SK-N-SH (cell line): Measurements from ENCODE around the gene CCL28. TPM values are rescaled to one million over a fixed set of nuclear protein-coding genes. Genes with fewer than 3 reads are reported as not detected.

Experiments
- CTCF ChIA-PET: fragments of 300-600, 350-600 bp; formaldehyde crosslinking; extraction: SDS; loops from one replicate; lab custom pipeline; 2021; lab: Yijun Ruan, JAX
- POLR2A ChIA-PET: fragments of 350-600 bp; sonication (Branson Sonifier 250); formaldehyde crosslinking; extraction: SDS; loops from one replicate; lab custom pipeline; 2020; ENCODE audit warnings: antibody characterized with exemption, inconsistent platforms; lab: Yijun Ruan, JAX
- DNase-seq: peaks from one replicate; pipeline ENCODE4 v3.0.0; 2012
- H2AFZ ChIP-seq: fragments of 200-600 bp; sonication (generic); 2 replicates; pipeline ENCODE4 v1.8.1; 2016; ENCODE audit warnings: antibody characterized with exemption, mild to moderate bottlenecking, low read depth
- H3F3A ChIP-seq: fragments of 200-600 bp; sonication (generic); replicated peaks from 2 replicates; pipeline ENCODE3; 2016; ENCODE audit warnings: antibody characterized with exemption, mild to moderate bottlenecking; ENCODE audit not compliant: insufficient read depth
- H3K27ac ChIP-seq, 2 experiments: fragments of 200-500 bp in 1 of 2; fragments of 200-600 bp in 1 of 2; sonication (Bioruptor generic) in 1 of 2; sonication (generic), shearing (Covaris generic) in 1 of 2; 2 replicates each; pipeline versions ENCODE4 v1.5.1 to v1.6.1; 2014 to 2016; ENCODE audit warnings: low read depth in 2 of 2, inconsistent platforms in 1 of 2, low read length in 1 of 2, mild to moderate bottlenecking in 1 of 2, mixed read lengths in 1 of 2
- H3K27me3 ChIP-seq: fragments of 200-600 bp; sonication (generic), shearing (Covaris generic); 2 replicates; pipeline ENCODE4 v1.6.1; 2016; ENCODE audit warnings: mixed run types; ENCODE audit not compliant: insufficient read depth
- H3K36me3 ChIP-seq, 2 experiments: fragments of 200-500 bp in 1 of 2; fragments of 200-600 bp in 1 of 2; sonication (Bioruptor generic) in 1 of 2; sonication (generic) in 1 of 2; replicated peaks in 1 of 2; 2 replicates each; pipeline versions ENCODE3 to v1.5.1; 2014 to 2016; ENCODE audit warnings: low read length in 1 of 2, mild to moderate bottlenecking in 1 of 2; ENCODE audit not compliant: insufficient read depth in 2 of 2, control insufficient read depth in 1 of 2
- H3K4me1 ChIP-seq, 2 experiments: fragments of 200-500 bp in 1 of 2; fragments of 200-600 bp in 1 of 2; sonication (Bioruptor generic) in 1 of 2; sonication (generic), shearing (Covaris generic) in 1 of 2; 2 replicates each; pipeline versions ENCODE4 v1.5.1 to v1.6.1; 2014 to 2016; ENCODE audit warnings: low read depth in 1 of 2, low read length in 1 of 2, mixed run types in 1 of 2; ENCODE audit not compliant: insufficient read depth in 2 of 2, control insufficient read depth in 1 of 2
- H3K4me2 ChIP-seq: fragments of 200-600 bp; sonication (generic), shearing (Covaris generic); 2 replicates; pipeline ENCODE4 v1.6.1; 2017; ENCODE audit warnings: mixed run types
- H3K4me3 ChIP-seq, 2 experiments: fragments of 200-500 bp in 1 of 2; fragments of 200-600 bp in 1 of 2; sonication (Bioruptor generic) in 1 of 2; sonication (generic), shearing (Covaris generic) in 1 of 2; 2 replicates each; pipeline versions ENCODE4 v1.5.1 to v1.8.1; 2014 to 2016; ENCODE audit warnings: low read depth in 2 of 2, inconsistent platforms in 1 of 2, low read length in 1 of 2, mild to moderate bottlenecking in 1 of 2, mixed read lengths in 1 of 2, moderate library complexity in 1 of 2
- H3K79me2 ChIP-seq: fragments of 200-600 bp; sonication (generic); 2 replicates; pipeline ENCODE4 v1.8.1; 2017; ENCODE audit warnings: mild to moderate bottlenecking; ENCODE audit not compliant: insufficient read depth
- H3K9ac ChIP-seq: fragments of 200-600 bp; sonication (generic); 2 replicates; pipeline ENCODE4 v1.6.1; 2017; ENCODE audit warnings: mixed run types
- H3K9me2 ChIP-seq: fragments of 200-600 bp; sonication (generic); 2 replicates; pipeline ENCODE4 v1.6.1; 2017; ENCODE audit warnings: mixed run types
- H3K9me3 ChIP-seq: fragments of 200-600 bp; sonication (generic); 2 replicates; pipeline ENCODE4 v1.6.1; 2017; ENCODE audit warnings: mixed run types, mild to moderate bottlenecking, moderate library complexity
- H4K20me1 ChIP-seq: fragments of 200-600 bp; sonication (generic); 2 replicates; pipeline ENCODE4 v1.6.1; 2017; ENCODE audit warnings: mild to moderate bottlenecking, mixed run types; ENCODE audit not compliant: insufficient read depth
- EP300 ChIP-seq, 2 experiments: IDR thresholded peaks; 2 replicates each; pipeline versions ENCODE4 v1.4.0 to v1.6.1; 2012; ENCODE audit warnings: borderline replicate concordance in 1 of 2, low read depth in 1 of 2, low read length in 1 of 2
- FOXJ3 ChIP-seq: sonication (generic); formaldehyde crosslinking; IDR thresholded peaks from 2 replicates; pipeline ENCODE4 v1.5.1; 2020; ENCODE audit warnings: mild to moderate bottlenecking, missing genetic modification reagents
- FOXM1 ChIP-seq: IDR thresholded peaks from 2 replicates; pipeline ENCODE4 v1.4.0; 2012; ENCODE audit warnings: low read depth, mild to moderate bottlenecking
- MEF2A ChIP-seq: IDR thresholded peaks from 2 replicates; pipeline ENCODE4 v1.4.0; 2012; ENCODE audit warnings: low read depth, borderline replicate concordance
- MXI1 ChIP-seq: IDR thresholded peaks from 2 replicates; pipeline ENCODE4 v1.6.1; 2012; ENCODE audit warnings: mild to moderate bottlenecking, low read depth, low read length, improper control_type of control experiment
- NRF1 ChIP-seq: IDR thresholded peaks from 2 replicates; pipeline ENCODE4 v1.6.1; 2012; ENCODE audit warnings: low read depth, mild to moderate bottlenecking, low read length
- PBX3 ChIP-seq: IDR thresholded peaks from 2 replicates; pipeline ENCODE4; 2012
- RAD21 ChIP-seq: IDR thresholded peaks from 2 replicates; pipeline ENCODE4 v1.6.1; 2012; ENCODE audit warnings: mild to moderate bottlenecking, low read length
- RCOR1 ChIP-seq: fragments of 150-350 bp; IDR thresholded peaks from 2 replicates; pipeline ENCODE4 v1.6.1; 2017; ENCODE audit warnings: antibody characterized with exemption, low read length
- REST ChIP-seq: IDR thresholded peaks from 2 replicates; pipeline ENCODE4 v1.6.1; 2012; ENCODE audit warnings: mild to moderate bottlenecking, low read depth, low read length, moderate library complexity
- RFX5 ChIP-seq: IDR thresholded peaks from 2 replicates; pipeline ENCODE4 v1.6.1; 2012; ENCODE audit warnings: mild to moderate bottlenecking, improper control_type of control experiment, low read length
- SIN3A ChIP-seq: IDR thresholded peaks from 2 replicates; pipeline ENCODE4 v1.6.1; 2012; ENCODE audit warnings: low read depth, mild to moderate bottlenecking, low read length, moderate library complexity, borderline replicate concordance
- SMC3 ChIP-seq: IDR thresholded peaks from 2 replicates; pipeline ENCODE4 v1.6.1; 2012; ENCODE audit warnings: low read depth, low read length, improper control_type of control experiment
- TAF1 ChIP-seq: IDR thresholded peaks from 2 replicates; pipeline ENCODE4 v1.6.1; 2012; ENCODE audit warnings: low read depth, mild to moderate bottlenecking, low read length, moderate library complexity, borderline replicate concordance
- TCF12 ChIP-seq: IDR thresholded peaks from 2 replicates; pipeline ENCODE4 v1.4.0; 2012
- TEAD4 ChIP-seq: IDR thresholded peaks from 2 replicates; pipeline ENCODE4 v1.4.0; 2012; ENCODE audit warnings: mild to moderate bottlenecking, borderline replicate concordance; ENCODE audit not compliant: insufficient read depth
- USF1 ChIP-seq: IDR thresholded peaks from 2 replicates; pipeline ENCODE4 v1.4.0; 2012; ENCODE audit warnings: low read depth, borderline replicate concordance
- YY1 ChIP-seq: IDR thresholded peaks from 2 replicates; pipeline ENCODE4 v1.4.0; 2012; ENCODE audit warnings: low read depth, mild to moderate bottlenecking
- ZBTB33 ChIP-seq: IDR thresholded peaks from 2 replicates; pipeline ENCODE4 v1.4.0; 2012; ENCODE audit warnings: low read depth, borderline replicate concordance
- WGBS: methylation state at CpG from one replicate; pipeline ENCODE4 v1.1.6; 2017; ENCODE audit warnings: low lambda C conversion rate; 5-methylcytosine and 5-hydroxymethylcytosine counted together
- polyA plus RNA-seq, 3 experiments: library from polyadenylated mRNA; depleted of rRNA; stranded (reverse); fragments of >200 nt; gene quantifications; 2 replicates each; pipeline ENCODE4 v1.2.3, GENCODE V29; 2012

The CCL28 gene
- polyA plus RNA-seq, 1 of the 3 experiments (the other 2 are of a cell fraction) = not detected

- WGBS = 3% methylated on average over 2 of the region's 2 CpGs
- CTCF ChIA-PET = interaction anchor here (1.0 to 1.3 kb wide), 2 partner anchors 14 to 106 kb away, joined by 3 read pairs; no protein-coding TSS in a partner anchor
- Histone ChIP-seq H3K9ac (no peak overlapping the region), H3F3A (no peaks in the 10 kb centered on the region), H3K4me1 (no peaks in the 10 kb centered on the region), H4K20me1 (no peaks in the 10 kb centered on the region), H3K36me3 (no peaks in the 10 kb centered on the region), H3K27ac (no peak overlapping the region), H3K4me2 (no peak overlapping the region), H3K79me2 (no peaks in the 10 kb centered on the region), H3K4me3 (no peak overlapping the region), H3K9me3 (0 out of 2 replicates have a peak, but pooled peaks cover 4% of the 10 kb centered on the region), H3K9me2 (no peaks in the 10 kb centered on the region), H2AFZ (no peak overlapping the region), H3K27me3 (no peaks in the 10 kb centered on the region)
- no peak for DNase-seq
- no peak for TF ChIP-seq RCOR1
- no peak for TF ChIP-seq SIN3A
- TF ChIP-seq FOXJ3 = no peak
- no peak for TF ChIP-seq MEF2A
- no peak for TF ChIP-seq TAF1
- no peak for TF ChIP-seq ZBTB33
- no peak for TF ChIP-seq RFX5
- no peak for TF ChIP-seq PBX3
- no peak for TF ChIP-seq YY1
- TF ChIP-seq TCF12 = no peak
- TF ChIP-seq EP300 (IDR thresholded peaks at IDR 0.05; ENCODE audit: borderline replicate concordance in 1 of 2, low read depth in 1 of 2, low read length in 1 of 2) = no peak
- no peak for TF ChIP-seq RAD21
- TF ChIP-seq SMC3 = no peak
- no peak for TF ChIP-seq FOXM1
- TF ChIP-seq MXI1 = no peak
- TF ChIP-seq REST = no peak
- no peak for TF ChIP-seq NRF1
- TF ChIP-seq TEAD4 = no peak
- no peak for TF ChIP-seq USF1
- POLR2A ChIA-PET = no interaction called here
These were observed 55.1 kb downstream of the CCL28 start for GRCh38 chr5:43357067-43357466.
